ENCODE results near the gene SSC5D. TPM values are rescaled to one million over a fixed set of nuclear protein-coding genes. Genes with fewer than 3 reads are reported as not detected.

The SSC5D gene
- total RNA-seq, 4 donors from 2014 or later = 5.0 to 50.8 (median 36.0) TPM

DNA sequence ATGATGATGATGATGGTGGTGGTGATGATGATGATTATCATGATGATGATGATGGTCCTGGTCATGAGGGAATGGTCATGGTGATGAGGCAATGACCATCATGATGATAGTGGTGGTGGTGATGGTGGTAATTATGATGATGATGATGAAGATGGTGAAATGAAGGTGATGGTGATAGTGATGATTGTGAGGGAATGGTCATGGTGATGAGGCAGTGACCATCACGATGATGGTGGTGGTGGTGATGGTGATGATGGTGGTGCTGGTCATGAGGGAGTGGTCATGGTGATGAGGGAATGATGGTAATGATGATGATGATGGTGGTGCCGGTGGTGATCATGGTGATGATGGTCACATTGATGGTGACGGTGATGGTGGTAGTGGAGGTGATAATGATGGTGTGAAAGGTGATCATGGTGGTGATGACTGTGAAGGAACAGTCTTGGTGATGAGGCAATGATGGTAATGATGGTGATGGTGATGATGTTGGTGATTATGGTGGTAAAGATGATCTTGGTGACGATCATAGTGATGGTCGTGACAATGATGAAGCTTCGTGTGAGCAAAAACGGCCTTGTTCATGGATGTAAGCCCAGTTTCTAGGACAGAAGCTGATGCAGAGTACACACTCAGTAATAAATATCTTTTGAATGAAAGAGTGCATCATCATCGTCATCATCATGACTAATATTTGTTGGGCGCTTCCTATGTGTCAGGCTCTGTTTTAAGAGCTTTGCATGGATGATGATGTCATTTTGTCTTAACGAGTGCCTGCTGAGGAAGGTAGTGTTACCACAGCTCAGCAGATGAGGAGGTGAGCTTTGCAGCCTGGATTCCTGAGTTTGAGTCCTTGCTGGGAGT is 31.4 kb downstream of the SSC5D start:
- Histone ChIP-seq H3K4me3 (no peak overlapping the region), H3K4me1 (peaks cover 0 to 4% of the 10 kb centered on the region in 2 donors), H3K36me3 (no peaks in the 10 kb centered on the region), H3K27me3 (no peaks in the 10 kb centered on the region), H3K27ac (no peak overlapping the region), H3K9me3 (no peaks in the 10 kb centered on the region)
- DNase-seq = no peak
- intact Hi-C loops (cut with DNase I; ENCODE audit: low total_unique reads) = loop anchor here (10.0 kb wide), 1 partner anchor 85 kb away; the partner anchor contains the start of genes ZNF524 and ZNF865
- no peak for TF ChIP-seq POLR2A (IDR thresholded peaks at IDR 0.05)
- TF ChIP-seq, protein P1, sequence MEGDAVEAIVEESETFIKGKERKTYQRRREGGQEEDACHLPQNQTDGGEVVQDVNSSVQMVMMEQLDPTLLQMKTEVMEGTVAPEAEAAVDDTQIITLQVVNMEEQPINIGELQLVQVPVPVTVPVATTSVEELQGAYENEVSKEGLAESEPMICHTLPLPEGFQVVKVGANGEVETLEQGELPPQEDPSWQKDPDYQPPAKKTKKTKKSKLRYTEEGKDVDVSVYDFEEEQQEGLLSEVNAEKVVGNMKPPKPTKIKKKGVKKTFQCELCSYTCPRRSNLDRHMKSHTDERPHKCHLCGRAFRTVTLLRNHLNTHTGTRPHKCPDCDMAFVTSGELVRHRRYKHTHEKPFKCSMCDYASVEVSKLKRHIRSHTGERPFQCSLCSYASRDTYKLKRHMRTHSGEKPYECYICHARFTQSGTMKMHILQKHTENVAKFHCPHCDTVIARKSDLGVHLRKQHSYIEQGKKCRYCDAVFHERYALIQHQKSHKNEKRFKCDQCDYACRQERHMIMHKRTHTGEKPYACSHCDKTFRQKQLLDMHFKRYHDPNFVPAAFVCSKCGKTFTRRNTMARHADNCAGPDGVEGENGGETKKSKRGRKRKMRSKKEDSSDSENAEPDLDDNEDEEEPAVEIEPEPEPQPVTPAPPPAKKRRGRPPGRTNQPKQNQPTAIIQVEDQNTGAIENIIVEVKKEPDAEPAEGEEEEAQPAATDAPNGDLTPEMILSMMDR (IDR thresholded peaks at IDR 0.05) = no peak

DNA sequence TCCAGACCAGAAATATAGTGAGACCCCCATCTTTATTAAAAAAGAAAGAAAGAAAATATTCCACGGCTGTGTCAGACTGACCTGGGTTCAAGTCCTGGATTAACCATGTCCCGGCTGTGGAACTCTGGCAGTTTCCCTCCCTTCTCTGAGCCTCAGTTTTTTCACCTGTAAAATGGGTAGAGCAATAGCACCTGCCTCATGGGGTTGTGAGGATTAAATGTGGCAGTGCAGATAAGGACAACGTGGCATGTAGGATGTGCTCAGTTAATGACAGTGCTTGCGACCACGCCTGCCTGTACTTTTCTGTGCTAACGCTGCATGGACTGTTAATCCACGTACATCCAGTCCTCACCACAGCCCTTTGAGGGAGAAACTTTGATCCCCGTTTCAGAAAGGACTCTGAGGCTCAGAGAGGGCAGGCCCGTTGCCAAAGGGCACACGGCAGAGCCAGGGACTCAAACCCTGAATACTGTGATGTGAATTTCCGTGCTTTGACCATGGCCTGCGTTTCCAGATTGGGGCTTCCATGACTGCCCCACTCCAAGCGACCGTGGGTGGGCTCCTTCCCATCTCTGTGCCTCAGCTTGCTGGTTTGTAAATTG is 32.6 kb downstream of the SSC5D start:
- no peaks in the 10 kb centered on the region for H3K9me3 ChIP-seq
- DNase-seq = no peak
- intact Hi-C loops (cut with DNase I; ENCODE audit: low total_unique reads) = no loop called here
- H3K4me1 ChIP-seq = peaks cover 0 to 4% of the 10 kb centered on the region in 2 donors
- no peak overlapping the region for H3K4me3 ChIP-seq
- TF ChIP-seq POLR2A (IDR thresholded peaks at IDR 0.05) = no peak
- TF ChIP-seq, protein P1 (IDR thresholded peaks at IDR 0.05) = no peak
- H3K27me3 ChIP-seq = no peaks in the 10 kb centered on the region
- no peak overlapping the region for H3K27ac ChIP-seq
- no peaks in the 10 kb centered on the region for H3K36me3 ChIP-seq

DNA sequence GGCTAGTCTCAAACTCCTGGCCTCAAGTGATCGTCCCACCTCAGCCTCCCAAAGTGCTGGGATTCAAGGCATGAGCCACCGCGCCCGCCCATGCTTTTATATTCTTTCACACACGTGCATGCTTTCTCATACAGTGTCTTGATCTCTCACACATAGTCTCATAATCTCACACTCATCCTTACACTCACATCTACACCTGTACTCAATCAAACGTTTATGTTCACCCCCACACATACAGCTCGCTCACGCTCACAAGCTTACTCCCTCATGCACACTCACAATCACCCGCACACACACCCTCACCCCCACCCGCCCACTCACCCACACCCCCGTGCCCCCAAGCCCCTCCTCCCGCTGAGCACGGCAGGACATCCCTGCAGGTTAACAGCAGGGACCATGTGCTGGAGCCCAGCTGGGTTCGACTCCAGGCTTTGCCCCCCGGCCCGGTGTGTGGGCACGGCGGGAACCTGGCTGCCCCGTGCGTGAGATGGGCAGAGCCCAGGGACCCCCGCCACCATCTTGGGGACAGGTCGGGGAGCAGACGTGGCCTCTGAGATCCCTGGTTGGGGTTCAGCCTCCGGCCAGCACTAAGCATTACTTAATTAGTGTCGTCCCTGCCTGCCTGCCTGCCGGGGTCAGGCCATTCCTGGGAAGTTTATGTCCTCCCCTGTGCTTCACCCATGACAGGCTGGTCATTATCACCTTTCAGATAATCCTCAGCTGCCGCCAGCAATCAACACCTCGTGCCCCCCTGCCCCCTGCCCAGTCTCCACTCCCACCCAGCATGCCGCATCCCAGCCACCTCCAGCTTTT is 37.3 kb downstream of the SSC5D start:
- no peaks in the 10 kb centered on the region for H3K9me3 ChIP-seq
- no peaks in the 10 kb centered on the region for H3K27me3 ChIP-seq
- intact Hi-C loops (cut with DNase I; ENCODE audit: low total_unique reads) = no loop called here
- H3K27ac ChIP-seq = no peak overlapping the region
- TF ChIP-seq, protein P1 (IDR thresholded peaks at IDR 0.05) = no peak
- no peak for TF ChIP-seq POLR2A (IDR thresholded peaks at IDR 0.05)
- H3K4me3 ChIP-seq = no peak overlapping the region
- DNase-seq = no peak
- H3K36me3 ChIP-seq = no peaks in the 10 kb centered on the region
- no peaks in the 10 kb centered on the region for H3K4me1 ChIP-seq

DNA sequence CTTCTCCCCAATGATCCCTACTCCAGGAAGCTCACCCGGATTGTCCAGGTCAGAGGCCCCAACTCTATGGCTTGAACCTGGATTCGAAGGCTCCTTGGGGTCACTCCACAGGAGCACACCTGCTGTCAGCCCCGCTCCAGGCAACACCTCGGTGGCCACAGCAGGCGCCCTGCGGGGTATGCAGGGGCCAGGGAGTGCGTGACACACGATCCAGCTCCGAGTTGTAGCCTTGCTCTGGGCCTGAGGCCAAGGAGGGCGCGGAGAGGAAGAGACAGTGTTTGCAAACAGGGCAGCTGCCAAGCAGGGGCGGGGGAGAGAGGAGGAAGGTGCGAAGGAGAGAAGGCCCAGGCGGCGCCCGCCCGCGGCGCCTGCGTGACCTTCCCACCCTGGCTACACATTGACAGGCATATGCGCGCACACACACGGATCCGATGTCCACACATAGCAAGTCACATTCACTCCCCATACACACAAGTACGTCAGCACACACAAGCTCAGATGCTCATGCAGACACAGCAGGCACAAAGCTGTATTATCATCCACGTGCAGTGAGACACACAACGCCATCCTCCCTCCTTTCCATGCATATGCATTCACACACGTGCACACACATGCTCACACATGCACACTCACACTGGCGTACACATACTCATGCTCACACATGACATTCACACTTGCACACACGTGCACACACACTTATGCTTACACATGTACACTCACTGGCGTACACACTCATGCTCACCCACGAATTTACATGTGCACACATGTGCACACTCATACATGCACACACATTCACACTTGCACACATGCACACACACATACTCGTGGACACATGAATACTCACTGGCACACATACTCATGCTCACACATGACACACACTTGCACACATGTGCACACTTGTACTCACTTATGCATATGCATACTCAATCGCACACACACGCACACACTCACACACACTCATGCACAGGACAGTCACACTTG is 38.3 kb downstream of the SSC5D start:
- peak; percentile 39 to 51 for DNase-seq
- Histone ChIP-seq H3K4me1 (no peaks in the 10 kb centered on the region), H3K36me3 (no peaks in the 10 kb centered on the region), H3K9me3 (no peaks in the 10 kb centered on the region), H3K4me3 (no peak overlapping the region), H3K27ac (no peak overlapping the region), H3K27me3 (no peaks in the 10 kb centered on the region)
- intact Hi-C loops (cut with DNase I; ENCODE audit: low total_unique reads) = no loop called here
- TF ChIP-seq, protein P1 (IDR thresholded peaks at IDR 0.05) = no peak
- no peak for TF ChIP-seq POLR2A (IDR thresholded peaks at IDR 0.05)

Data from uterus (tissue), 4 donors.